Loucy (cell line): ENCODE data around the gene CARS2.

Experiments
- H2AFZ ChIP-seq: fragments of 200-600 bp; sonication (generic); 2 replicates; pipeline ENCODE4 v1.6.0; 2016; ENCODE audit warnings: antibody characterized with exemption, mild to moderate bottlenecking, low read length, moderate library complexity
- H3F3A ChIP-seq: fragments of 200-600 bp; 2 replicates; pipeline ENCODE4 v1.6.0; 2016; ENCODE audit warnings: antibody characterized with exemption, low read depth, mild to moderate bottlenecking
- H3K27me3 ChIP-seq: fragments of 200-600 bp; sonication (generic); 2 replicates; pipeline ENCODE4 v1.6.1; 2014; ENCODE audit warnings: low read length, mild to moderate bottlenecking; ENCODE audit not compliant: insufficient read depth, poor library complexity, severe bottlenecking
- H3K36me3 ChIP-seq: fragments of 200-600 bp; sonication (generic); 2 replicates; pipeline ENCODE4 v1.6.1; 2016; ENCODE audit warnings: low read length; ENCODE audit not compliant: insufficient read depth
- H3K4me1 ChIP-seq: fragments of 200-600 bp; sonication (generic); 2 replicates; pipeline ENCODE4 v1.5.1; 2014; ENCODE audit warnings: low read length, mild to moderate bottlenecking; ENCODE audit not compliant: insufficient read depth, poor library complexity, severe bottlenecking
- H3K4me2 ChIP-seq: fragments of 200-600 bp; sonication (generic); 2 replicates; pipeline ENCODE4 v1.6.0; 2014; ENCODE audit warnings: antibody characterized with exemption, low read length, low read depth, mild to moderate bottlenecking; ENCODE audit not compliant: poor library complexity, severe bottlenecking
- H3K4me3 ChIP-seq: fragments of 200-600 bp; sonication (generic); 2 replicates; pipeline ENCODE4 v1.5.1; 2014; ENCODE audit warnings: low read length, mild to moderate bottlenecking, mixed read lengths; ENCODE audit not compliant: poor library complexity, severe bottlenecking
- H3K79me2 ChIP-seq: fragments of 200-600 bp; sonication (generic); 2 replicates; pipeline ENCODE4 v1.6.1; 2014; ENCODE audit warnings: low read length; ENCODE audit not compliant: insufficient read depth
- H3K9ac ChIP-seq: fragments of 200-600 bp; sonication (generic); 2 replicates; pipeline ENCODE4 v1.6.0; 2014; ENCODE audit warnings: mild to moderate bottlenecking, low read depth, low read length, moderate library complexity; ENCODE audit not compliant: poor library complexity, severe bottlenecking
- H3K9me2 ChIP-seq: fragments of 200-600 bp; sonication (generic); replicated peaks from 2 replicates; pipeline ENCODE4 v1.6.1; 2016; ENCODE audit warnings: low read depth, low read length, mixed read lengths
- H3K9me3 ChIP-seq: fragments of 200-600 bp; sonication (generic); 2 replicates; pipeline ENCODE4 v1.6.1; 2014; ENCODE audit warnings: mild to moderate bottlenecking, antibody characterized with exemption, low read length, low read depth; ENCODE audit not compliant: insufficient read depth
- H4K20me1 ChIP-seq: fragments of 200-600 bp; sonication (generic); 2 replicates; pipeline ENCODE4 v1.6.0; 2014; ENCODE audit warnings: antibody characterized with exemption, low read length, mild to moderate bottlenecking; ENCODE audit not compliant: insufficient read depth, poor library complexity, severe bottlenecking
- CTCF ChIP-seq: fragments of 200-600 bp; sonication (generic); conservative IDR thresholded peaks from 2 replicates; pipeline ENCODE4 v1.5.1; 2014; ENCODE audit warnings: mild to moderate bottlenecking, antibody characterized with exemption, low read length
- EZH2phosphoT487 ChIP-seq: fragments of 200-600 bp; IDR thresholded peaks from 2 replicates; pipeline ENCODE4 v1.6.1; 2018; ENCODE audit warnings: antibody characterized with exemption, mild to moderate bottlenecking, moderate library complexity, borderline replicate concordance

The CARS2 gene

GRCh38 chr13:110743687-110744086 lies 37.8 kb upstream of the CARS2 start:
- no peak overlapping the region for H3K4me2 ChIP-seq
- peaks cover 14% of the 10 kb centered on the region; the same call in 1 of the 2 replicates for H3K9me3 ChIP-seq
- no peaks in the 10 kb centered on the region for H3K4me1 ChIP-seq
- H3K79me2 ChIP-seq: no peaks in the 10 kb centered on the region
- no peaks in the 10 kb centered on the region for H3K9me2 ChIP-seq
- H3K4me3 ChIP-seq: no peak overlapping the region
- no peaks in the 10 kb centered on the region for H3K36me3 ChIP-seq
- H2AFZ ChIP-seq: no peak overlapping the region
- no peaks in the 10 kb centered on the region for H3F3A ChIP-seq
- TF ChIP-seq CTCF (no peak), EZH2phosphoT487 (no peak)
- H4K20me1 ChIP-seq: no peaks in the 10 kb centered on the region
- H3K27me3 ChIP-seq: no peaks in the 10 kb centered on the region
- no peak overlapping the region for H3K9ac ChIP-seq

- no peaks in the 10 kb centered on the region for H3K4me1 ChIP-seq
Measured at GRCh38 chr13:110737555-110737954, 31.6 kb upstream of the CARS2 start.

GRCh38 chr13:110734561-110734960 lies 28.6 kb upstream of the CARS2 start:
- H3K79me2 ChIP-seq: no peaks in the 10 kb centered on the region
- H3K9me2 ChIP-seq: no peaks in the 10 kb centered on the region
- H3K4me1 ChIP-seq: no peaks in the 10 kb centered on the region
- no peaks in the 10 kb centered on the region for H4K20me1 ChIP-seq
- no peak overlapping the region for H3K9ac ChIP-seq
- H3K36me3 ChIP-seq: no peaks in the 10 kb centered on the region
- no peak overlapping the region for H3K4me2 ChIP-seq
- H3F3A ChIP-seq: no peaks in the 10 kb centered on the region
- H2AFZ ChIP-seq: no peak overlapping the region
- H3K9me3 ChIP-seq: no peaks in the 10 kb centered on the region
- H3K27me3 ChIP-seq: no peaks in the 10 kb centered on the region
- no peak for TF ChIP-seq EZH2phosphoT487
- no peak for TF ChIP-seq CTCF
- H3K4me3 ChIP-seq: no peak overlapping the region

More at GRCh38 chr13:110737555-110737954, 31.6 kb upstream of the CARS2 start:
- Histone ChIP-seq H3K9me2 (no peaks in the 10 kb centered on the region), H3K4me2 (no peak overlapping the region), H3K79me2 (no peaks in the 10 kb centered on the region), H3K27me3 (no peaks in the 10 kb centered on the region), H2AFZ (no peak overlapping the region), H3F3A (no peaks in the 10 kb centered on the region), H4K20me1 (no peaks in the 10 kb centered on the region), H3K36me3 (no peaks in the 10 kb centered on the region), H3K4me3 (no peak overlapping the region), H3K9me3 (0 out of 2 replicates have a peak, but pooled peaks cover 4% of the 10 kb centered on the region), H3K9ac (no peak overlapping the region)
- TF ChIP-seq EZH2phosphoT487 (no peak), CTCF (no peak)
